Stimulated activated CD8-positive, alpha-beta memory T cell treated with anti-CD3 and anti-CD28 coated beads, Interleukin-7, amount 100 ng/mL, for 48 hours (primary cell): ENCODE data around the gene PGM2L1.
"Not testable (repeated sequence)": the region's sequence is repeated elsewhere in the genome, so short reads cannot be mapped to it uniquely, and the experiment has no call there.

Experiments used
- DNase-seq, 2 donors: peaks; one replicate each; pipeline ENCODE4 v3.0.0-alpha.2; 2020; ENCODE audit warnings: low read depth in 1 of 2; ENCODE audit errors: extremely low read depth in 1 of 2

Gene PGM2L1

GRCh38 chr11:74398244-74399159, at the start of gene PGM2L1:
TSS of gene PGM2L1 (minus strand) at chr11:74398433. CDS start at chr11:74398161, 272 bp downstream.
- peak; percentile 82 to 89 for DNase-seq

DNA sequence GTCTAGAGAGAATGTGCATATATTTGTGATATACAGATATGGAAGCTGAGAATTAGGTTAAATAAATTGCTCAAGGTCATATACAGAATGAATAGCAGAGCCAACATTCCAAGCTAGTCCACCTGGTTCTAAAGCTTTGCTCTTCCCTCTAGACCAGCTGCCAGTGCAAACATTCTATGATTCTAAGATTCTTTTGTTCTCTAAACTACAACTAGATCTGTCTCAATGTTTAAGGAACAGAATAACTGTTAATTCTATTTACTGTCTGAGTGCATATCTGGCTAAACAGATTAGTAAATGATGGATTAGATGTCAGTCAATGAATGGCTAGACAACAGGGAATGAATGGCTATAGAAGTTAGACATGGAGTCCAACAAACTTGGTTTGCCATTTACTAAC, 49.5 kb upstream of the PGM2L1 start:
- no peak for DNase-seq

GRCh38 chr11:74446532-74446938, 48.3 kb upstream of the PGM2L1 start:
- no peak for DNase-seq

GRCh38 chr11:74444173-74444826, 46.1 kb upstream of the PGM2L1 start:
- no peak for DNase-seq

DNA sequence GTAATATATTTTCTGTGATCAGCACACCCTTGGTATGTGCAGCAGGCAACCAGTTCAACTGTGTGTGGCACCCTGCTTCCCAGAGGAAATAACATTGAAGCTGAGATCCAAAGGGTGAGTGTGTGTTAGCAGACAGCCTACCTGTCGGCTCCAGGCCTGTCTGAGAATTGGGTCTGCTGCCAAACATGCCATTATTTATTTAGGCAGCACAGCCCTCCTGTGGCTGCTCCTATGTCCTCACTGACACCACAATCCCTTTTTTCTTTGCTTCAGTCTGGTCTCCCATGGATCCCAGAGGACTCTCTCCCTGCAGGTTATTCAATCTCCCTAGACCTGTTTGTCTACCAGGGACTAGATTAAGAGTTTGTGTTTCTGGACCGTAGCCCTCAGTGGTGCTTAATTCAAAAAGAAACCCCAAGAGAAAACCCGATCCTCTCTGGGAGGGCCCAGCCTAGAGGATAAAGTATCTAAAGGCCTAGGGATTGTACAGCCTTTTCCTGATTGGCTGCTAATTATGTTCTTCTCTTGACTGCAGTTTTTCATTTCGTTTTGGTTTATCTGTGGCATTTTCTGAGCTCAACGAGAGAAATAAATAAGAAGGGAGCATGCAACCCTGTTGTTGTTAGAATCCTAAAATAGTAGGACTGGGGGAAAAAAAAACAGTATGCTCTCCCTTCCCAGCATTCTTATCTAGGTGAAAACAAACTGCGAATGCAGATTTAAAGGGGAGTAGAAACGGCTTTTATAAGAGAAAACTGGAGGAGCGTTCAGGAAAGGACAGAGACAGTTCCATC, 45.0 kb upstream of the PGM2L1 start:
- DNase-seq, result no peak

GRCh38 chr11:74442636-74443035, 44.4 kb upstream of the PGM2L1 start:
- DNase-seq, result no peak

DNA sequence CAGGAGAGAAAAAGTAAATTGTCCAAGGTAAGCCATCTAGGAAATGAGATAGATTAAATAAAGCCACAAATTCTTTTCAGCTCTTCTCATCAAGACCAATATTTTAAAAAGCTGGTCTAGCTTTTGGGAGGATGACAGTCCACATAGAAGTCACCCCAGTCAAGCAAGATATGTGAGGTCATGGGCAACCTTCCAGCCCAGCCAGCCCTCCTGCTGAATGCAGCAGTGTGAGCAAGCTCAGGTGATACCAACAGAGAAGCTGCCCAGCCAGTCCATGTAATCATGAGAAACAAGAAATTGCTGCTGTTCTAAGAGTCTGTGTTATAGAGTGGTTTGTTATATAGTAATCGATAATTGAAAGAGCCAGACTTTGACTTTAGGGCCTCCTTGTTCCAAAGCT, 40.4 kb upstream of the PGM2L1 start:
- no peak for DNase-seq

GRCh38 chr11:74437441-74438042, 39.3 kb upstream of the PGM2L1 start:
- no peak for DNase-seq

DNA sequence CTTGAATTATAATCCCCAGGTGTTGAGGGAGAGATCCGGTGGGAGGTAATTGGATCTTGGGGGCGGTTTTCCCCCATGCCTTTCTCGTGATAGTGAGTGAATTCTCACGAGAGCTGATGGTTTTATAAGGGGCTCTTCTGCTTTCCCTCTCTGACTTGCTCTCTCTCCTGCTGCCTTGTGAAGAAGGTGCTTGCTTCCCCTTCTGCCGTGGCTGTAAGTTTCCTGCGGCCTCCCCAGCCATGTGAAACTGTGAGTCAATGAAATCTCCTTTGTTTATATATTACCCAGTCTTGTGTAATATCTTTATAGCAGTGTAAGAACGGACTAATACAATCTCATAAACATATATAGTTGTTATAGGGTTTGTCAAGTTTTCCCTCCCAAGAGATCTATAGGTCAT, 36.3 kb upstream of the PGM2L1 start:
- DNase-seq, result no peak

- DNase-seq, result no peak
These were observed 31.0 kb upstream of the PGM2L1 start for GRCh38 chr11:74429205-74429604.

- no peak for DNase-seq
These were observed 29.2 kb upstream of the PGM2L1 start for GRCh38 chr11:74427384-74427886.

DNA sequence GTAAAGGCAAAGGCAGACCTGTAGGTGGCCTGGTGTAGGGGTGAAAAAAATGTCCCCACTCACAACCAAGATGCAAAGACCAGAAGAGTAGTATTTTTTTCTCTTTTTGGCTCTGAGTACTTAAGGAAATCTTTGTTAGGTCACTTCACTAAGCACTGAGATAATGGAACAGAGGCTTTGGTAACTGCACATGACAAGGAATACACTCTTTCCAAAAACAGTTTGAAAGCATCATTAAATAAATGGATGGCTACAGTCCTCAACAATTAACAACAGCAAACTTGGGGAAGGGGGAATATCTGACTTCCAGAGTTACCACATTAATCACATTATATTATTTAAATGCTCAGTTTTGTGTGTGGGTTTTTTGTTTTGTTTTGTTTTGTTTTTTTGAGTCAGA, 26.9 kb upstream of the PGM2L1 start:
- DNase-seq, result no peak

- no peak for DNase-seq
These were observed 20.3 kb upstream of the PGM2L1 start for GRCh38 chr11:74418509-74418895.

GRCh38 chr11:74417860-74418508, 19.8 kb upstream of the PGM2L1 start:
- DNase-seq, result no peak

DNA sequence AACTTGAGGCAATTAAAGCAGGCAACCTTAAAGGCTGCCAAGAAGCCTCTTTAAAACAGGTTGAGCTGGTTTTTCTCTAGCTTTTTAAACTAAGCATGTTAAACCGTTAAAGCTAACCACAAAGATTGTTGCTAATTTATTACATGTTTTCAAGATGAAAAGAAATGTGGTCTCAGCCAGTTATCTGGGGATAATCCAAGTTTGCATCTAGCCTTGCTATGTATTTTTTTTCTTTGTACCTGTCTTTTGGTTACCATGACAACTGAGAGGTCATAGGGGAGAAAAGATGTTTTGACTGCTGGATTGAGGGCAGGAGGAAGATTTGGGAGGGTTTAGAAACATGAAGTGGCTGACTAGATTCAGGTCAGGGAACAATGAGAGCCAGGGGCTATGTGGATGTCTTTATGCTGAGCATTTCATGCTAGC, 19.2 kb upstream of the PGM2L1 start:
- no peak for DNase-seq

GRCh38 chr11:74416974-74417373, 18.7 kb upstream of the PGM2L1 start:
- not testable (repeated sequence) for DNase-seq

DNA sequence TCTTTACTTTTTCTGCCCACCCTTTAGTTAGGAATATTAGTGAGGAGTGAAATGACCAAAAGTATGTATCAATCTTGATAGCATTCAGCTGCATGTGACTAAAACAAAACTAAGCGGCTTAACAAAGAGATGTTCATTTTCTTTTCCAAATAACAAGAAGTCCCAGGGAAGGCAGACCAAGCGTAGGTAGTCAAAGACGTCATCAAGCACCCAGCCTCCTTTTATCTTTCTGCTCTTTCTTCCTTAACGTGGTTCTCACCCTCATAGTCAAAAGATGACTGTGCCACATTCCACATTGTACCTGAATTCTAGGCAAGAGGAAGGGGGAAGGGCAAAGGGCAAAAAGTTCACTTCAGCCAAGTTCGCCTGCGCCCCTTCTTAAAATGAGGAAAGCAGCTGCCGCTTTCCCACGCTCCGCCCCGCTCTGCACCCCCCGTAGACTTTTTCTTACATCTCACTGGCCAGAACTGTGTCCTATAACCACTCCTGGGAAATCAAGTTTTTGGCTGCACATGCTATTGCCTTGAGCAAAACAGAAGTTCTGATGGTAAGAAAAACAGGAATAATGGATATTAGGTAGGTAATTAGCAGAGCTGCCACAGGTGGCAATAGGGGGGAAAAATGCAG, 14.6 kb upstream of the PGM2L1 start:
- DNase-seq, result no peak

DNA sequence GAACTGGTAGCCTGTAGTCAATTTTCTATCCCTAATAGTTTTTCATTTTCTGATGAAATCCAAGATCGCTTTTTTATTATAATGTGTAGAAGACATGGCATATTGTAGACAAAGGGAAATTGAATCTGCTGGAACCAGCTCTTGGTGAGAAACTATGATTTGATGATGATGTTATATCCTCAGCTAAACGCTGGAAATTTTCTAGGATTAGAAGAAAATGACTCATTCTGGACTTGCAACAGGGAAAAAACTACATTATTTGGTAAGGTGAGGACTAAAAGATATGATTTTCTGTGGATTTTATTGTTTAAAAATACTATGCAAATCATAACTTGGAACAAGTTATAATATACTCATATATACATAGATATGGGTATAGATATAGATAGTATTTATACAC, 14.1 kb upstream of the PGM2L1 start:
- DNase-seq, result no peak

GRCh38 chr11:74409633-74410032, 11.4 kb upstream of the PGM2L1 start:
- DNase-seq, result no peak
